Chondrocyte (in vitro differentiated cells): ENCODE measurements around the gene XPR1. TPM values are rescaled to one million over a fixed set of nuclear protein-coding genes. Genes with fewer than 3 reads are reported as not detected.

Experiments used
- DNase-seq: peaks from one replicate; pipeline ENCODE4 v3.0.0; 2021; ENCODE audit warnings: mixed read lengths, low spot score
- H3K27ac Mint-ChIP-seq: one replicate; pipeline ENCODE4 v1.8.0; 2021; ENCODE audit warnings: mild to moderate bottlenecking, moderate library complexity, mixed read lengths; ENCODE audit not compliant: unreplicated experiment
- H3K27me3 Mint-ChIP-seq: 2 replicates; pipeline ENCODE4 v1.8.0; 2021; ENCODE audit warnings: low read depth, mixed read lengths
- H3K36me3 Mint-ChIP-seq: 2 replicates; pipeline ENCODE4 v1.8.0; 2021; ENCODE audit warnings: low read depth, mixed read lengths
- H3K4me1 Mint-ChIP-seq: 2 replicates; pipeline ENCODE4 v1.8.0; 2021; ENCODE audit warnings: low read depth, mild to moderate bottlenecking, mixed read lengths
- H3K4me3 Mint-ChIP-seq: one replicate; pipeline ENCODE4 v1.8.0; 2021; ENCODE audit warnings: mild to moderate bottlenecking, moderate library complexity, mixed read lengths; ENCODE audit not compliant: unreplicated experiment
- H3K9me3 Mint-ChIP-seq: 2 replicates; pipeline ENCODE4 v1.8.0; 2021; ENCODE audit warnings: low read depth, mixed read lengths
- total RNA-seq: library from RNA; stranded (reverse); gene quantifications from 3 replicates; pipeline ENCODE4 v1.2.1, GENCODE V29; 2021
- TF ChIP-seq, protein P1 (sequence below): fragments of 200-600 bp; sonication (generic); IDR thresholded peaks from 2 replicates; pipeline ENCODE4 v1.5.0; 2021; ENCODE audit warnings: antibody characterized with exemption, mild to moderate bottlenecking, moderate library complexity

The XPR1 gene
- total RNA-seq, 1 donor from 2014 or later, result 24.9 TPM

- peaks cover 2% of the 10 kb centered on the region for H3K4me1 Mint-ChIP-seq
- H3K4me3 Mint-ChIP-seq, result no peak overlapping the region
- no peak for DNase-seq
- peaks cover 34% of the 10 kb centered on the region for H3K9me3 Mint-ChIP-seq
- TF ChIP-seq, protein P1, sequence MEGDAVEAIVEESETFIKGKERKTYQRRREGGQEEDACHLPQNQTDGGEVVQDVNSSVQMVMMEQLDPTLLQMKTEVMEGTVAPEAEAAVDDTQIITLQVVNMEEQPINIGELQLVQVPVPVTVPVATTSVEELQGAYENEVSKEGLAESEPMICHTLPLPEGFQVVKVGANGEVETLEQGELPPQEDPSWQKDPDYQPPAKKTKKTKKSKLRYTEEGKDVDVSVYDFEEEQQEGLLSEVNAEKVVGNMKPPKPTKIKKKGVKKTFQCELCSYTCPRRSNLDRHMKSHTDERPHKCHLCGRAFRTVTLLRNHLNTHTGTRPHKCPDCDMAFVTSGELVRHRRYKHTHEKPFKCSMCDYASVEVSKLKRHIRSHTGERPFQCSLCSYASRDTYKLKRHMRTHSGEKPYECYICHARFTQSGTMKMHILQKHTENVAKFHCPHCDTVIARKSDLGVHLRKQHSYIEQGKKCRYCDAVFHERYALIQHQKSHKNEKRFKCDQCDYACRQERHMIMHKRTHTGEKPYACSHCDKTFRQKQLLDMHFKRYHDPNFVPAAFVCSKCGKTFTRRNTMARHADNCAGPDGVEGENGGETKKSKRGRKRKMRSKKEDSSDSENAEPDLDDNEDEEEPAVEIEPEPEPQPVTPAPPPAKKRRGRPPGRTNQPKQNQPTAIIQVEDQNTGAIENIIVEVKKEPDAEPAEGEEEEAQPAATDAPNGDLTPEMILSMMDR, result no peak
- peaks cover 10% of the 10 kb centered on the region for H3K36me3 Mint-ChIP-seq
- H3K27ac Mint-ChIP-seq, result no peak overlapping the region
- H3K27me3 Mint-ChIP-seq, result no peaks in the 10 kb centered on the region
Measured at GRCh38 chr1:180732866-180733265, 101.0 kb downstream of the XPR1 start.

DNA sequence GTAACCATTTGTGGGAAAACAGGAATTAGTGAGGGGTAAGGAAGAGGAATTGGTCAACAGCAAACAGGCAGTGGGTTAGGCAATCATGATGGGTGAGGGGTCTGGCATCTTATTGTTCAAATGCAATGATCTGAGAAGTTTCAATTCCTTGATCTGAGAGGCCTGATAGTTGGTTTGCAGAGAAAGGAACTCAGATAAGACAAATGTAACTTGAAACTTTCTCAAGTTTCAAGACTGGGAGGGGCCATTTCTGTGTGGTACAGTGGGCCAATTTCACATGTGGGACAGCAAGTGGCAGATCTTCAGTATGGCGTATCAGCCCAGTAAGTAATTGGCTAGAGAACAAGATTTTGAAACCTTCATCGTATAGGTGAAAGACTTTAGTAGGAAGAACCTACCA is 102.5 kb downstream of the XPR1 start:
- peaks cover 31% of the 10 kb centered on the region for H3K9me3 Mint-ChIP-seq
- DNase-seq, result no peak
- H3K4me1 Mint-ChIP-seq, result peaks cover 2% of the 10 kb centered on the region
- TF ChIP-seq, protein P1, result no peak
- peaks cover 10% of the 10 kb centered on the region for H3K36me3 Mint-ChIP-seq
- no peaks in the 10 kb centered on the region for H3K27me3 Mint-ChIP-seq
- H3K27ac Mint-ChIP-seq, result no peak overlapping the region
- no peak overlapping the region for H3K4me3 Mint-ChIP-seq

- Mint-ChIP-seq H3K9me3 (peaks cover 18% of the 10 kb centered on the region), H3K36me3 (peaks cover 10% of the 10 kb centered on the region), H3K27ac (no peak overlapping the region)
Measured at GRCh38 chr1:180742663-180743062, 110.8 kb downstream of the XPR1 start.

DNA sequence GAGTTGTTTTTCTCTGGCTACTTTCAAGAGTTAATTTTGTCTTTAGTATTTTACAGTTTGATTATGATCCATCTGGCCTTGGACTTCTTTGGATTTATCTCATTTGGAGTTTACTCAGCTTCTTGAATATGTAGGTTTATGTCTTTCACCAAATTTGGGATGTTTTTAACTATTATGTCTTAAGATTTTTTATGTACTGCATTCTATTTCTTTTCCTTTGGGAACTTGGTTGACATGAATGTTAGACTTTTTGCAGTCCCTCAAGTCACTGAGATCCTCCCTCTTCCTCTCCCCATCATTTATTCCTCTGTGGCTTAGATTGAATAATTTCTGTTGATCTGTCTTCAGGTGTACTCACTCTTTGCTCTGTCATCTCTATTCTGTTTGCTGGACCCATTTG is 112.0 kb downstream of the XPR1 start:
- Mint-ChIP-seq H3K36me3 (peaks cover 10% of the 10 kb centered on the region), H3K9me3 (peaks cover 18% of the 10 kb centered on the region), H3K4me1 (no peaks in the 10 kb centered on the region), H3K27me3 (no peaks in the 10 kb centered on the region), H3K27ac (no peak overlapping the region), H3K4me3 (no peak overlapping the region)
- no peak for DNase-seq
- TF ChIP-seq, protein P1, result no peak

More at GRCh38 chr1:180742663-180743062, 110.8 kb downstream of the XPR1 start:
- no peak overlapping the region for H3K4me3 Mint-ChIP-seq
- DNase-seq, result no peak
- no peaks in the 10 kb centered on the region for H3K4me1 Mint-ChIP-seq
- no peaks in the 10 kb centered on the region for H3K27me3 Mint-ChIP-seq
- TF ChIP-seq, protein P1, result no peak

DNA sequence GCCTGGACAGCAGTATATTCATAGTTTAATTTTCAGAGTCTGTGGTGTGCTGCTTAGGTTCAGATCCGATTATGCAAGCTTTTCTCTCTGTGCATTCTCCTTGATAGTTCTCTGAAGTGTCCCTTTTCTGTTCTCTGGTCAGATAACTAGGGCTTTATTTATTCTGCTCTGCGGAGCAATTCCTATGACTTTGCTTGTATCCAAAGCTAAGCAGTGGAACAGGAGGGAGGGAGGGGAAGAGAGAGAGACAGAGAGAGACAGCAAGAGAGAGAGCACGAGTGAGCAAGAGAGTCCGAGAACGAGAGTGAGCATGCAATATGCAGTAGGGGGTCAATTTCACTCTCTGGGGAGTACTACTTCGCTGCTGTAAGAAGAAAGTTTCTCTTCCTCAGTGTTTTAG is 113.3 kb downstream of the XPR1 start:
- H3K4me1 Mint-ChIP-seq, result no peaks in the 10 kb centered on the region
- TF ChIP-seq, protein P1, result no peak
- H3K27me3 Mint-ChIP-seq, result no peaks in the 10 kb centered on the region
- H3K4me3 Mint-ChIP-seq, result no peak overlapping the region
- DNase-seq, result no peak
- H3K9me3 Mint-ChIP-seq, result peaks cover 18% of the 10 kb centered on the region
- no peak overlapping the region for H3K27ac Mint-ChIP-seq
- H3K36me3 Mint-ChIP-seq, result peaks cover 10% of the 10 kb centered on the region
